ENCODE measurements around the gene PCIF1. TPM values are rescaled to one million over a fixed set of nuclear protein-coding genes. Genes with fewer than 3 reads are reported as not detected.

PCIF1 gene
- total and polyA plus RNA-seq, 2 donors, result 11.5 to 44.0 TPM

- Histone ChIP-seq H3K36me3 (ENCODE audit: insufficient read depth) (peaks cover 17% of the 10 kb centered on the region), H3K4me1 (ENCODE audit: insufficient read depth) (no peaks in the 10 kb centered on the region), H3K4me3 (ENCODE audit: low read depth, low read length) (no peak overlapping the region), H3K27ac (ENCODE audit: low read depth) (no peak overlapping the region)
- 92% methylated on average over 6 of the region's 6 CpGs for WGBS
- no peak for DNase-seq (ENCODE audit: extremely low spot score)
Observed at GRCh38 chr20:45943613-45944012, 9.1 kb downstream of the PCIF1 start.

GRCh38 chr20:45944151-45944964 lies 9.9 kb downstream of the PCIF1 start:
- no peak overlapping the region for H3K27ac ChIP-seq (ENCODE audit: low read depth)
- peaks cover 14% of the 10 kb centered on the region for H3K36me3 ChIP-seq (ENCODE audit: insufficient read depth)
- H3K4me1 ChIP-seq (ENCODE audit: insufficient read depth), result no peaks in the 10 kb centered on the region
- no peak overlapping the region for H3K4me3 ChIP-seq (ENCODE audit: low read depth, low read length)
- WGBS, result 87% methylated on average over 15 of the region's 15 CpGs
- no peak for DNase-seq (ENCODE audit: extremely low spot score)

GRCh38 chr20:45944965-45945677 lies 10.6 kb downstream of the PCIF1 start:
- Histone ChIP-seq H3K4me1 (ENCODE audit: insufficient read depth) (no peaks in the 10 kb centered on the region), H3K4me3 (ENCODE audit: low read depth, low read length) (no peak overlapping the region), H3K27ac (ENCODE audit: low read depth) (no peak overlapping the region), H3K36me3 (ENCODE audit: insufficient read depth) (peaks cover 14% of the 10 kb centered on the region)
- DNase-seq (ENCODE audit: extremely low spot score), result no peak
- WGBS, result 89% methylated on average over 19 of the region's 19 CpGs

GRCh38 chr20:45945678-45946148 lies 11.2 kb downstream of the PCIF1 start:
- H3K36me3 ChIP-seq (ENCODE audit: insufficient read depth), result peaks cover 10% of the 10 kb centered on the region
- WGBS, result 83% methylated on average over 13 of the region's 13 CpGs

GRCh38 chr20:45946149-45946970 lies 11.9 kb downstream of the PCIF1 start:
- peaks cover 6% of the 10 kb centered on the region for H3K36me3 ChIP-seq (ENCODE audit: insufficient read depth)
- H3K27ac ChIP-seq (ENCODE audit: low read depth), result no peak overlapping the region
- 83% methylated on average over 20 of the region's 20 CpGs for WGBS
- no peaks in the 10 kb centered on the region for H3K4me1 ChIP-seq (ENCODE audit: insufficient read depth)
- DNase-seq (ENCODE audit: extremely low spot score), result no peak
- no peak overlapping the region for H3K4me3 ChIP-seq (ENCODE audit: low read depth, low read length)

More at GRCh38 chr20:45945678-45946148, 11.2 kb downstream of the PCIF1 start:
- H3K4me1 ChIP-seq (ENCODE audit: insufficient read depth), result no peaks in the 10 kb centered on the region
- H3K4me3 ChIP-seq (ENCODE audit: low read depth, low read length), result no peak overlapping the region
- DNase-seq (ENCODE audit: extremely low spot score), result no peak
- H3K27ac ChIP-seq (ENCODE audit: low read depth), result no peak overlapping the region

- no peak overlapping the region for H3K27ac ChIP-seq (ENCODE audit: low read depth)
- H3K4me1 ChIP-seq (ENCODE audit: insufficient read depth), result no peaks in the 10 kb centered on the region
- WGBS, result 81% methylated on average over 29 of the region's 29 CpGs
- H3K4me3 ChIP-seq (ENCODE audit: low read depth, low read length), result no peak overlapping the region
- DNase-seq (ENCODE audit: extremely low spot score), result no peak
- H3K36me3 ChIP-seq (ENCODE audit: insufficient read depth), result peaks cover 11% of the 10 kb centered on the region
Observed at GRCh38 chr20:45947110-45947866, 12.8 kb downstream of the PCIF1 start.

GRCh38 chr20:45948261-45948733 lies 13.8 kb downstream of the PCIF1 start:
- H3K27ac ChIP-seq (ENCODE audit: low read depth), result no peak overlapping the region
- 70% methylated on average over 7 of the region's 7 CpGs for WGBS
- DNase-seq (ENCODE audit: extremely low spot score), result no peak
- H3K4me1 ChIP-seq (ENCODE audit: insufficient read depth), result no peaks in the 10 kb centered on the region
- peaks cover 11% of the 10 kb centered on the region for H3K36me3 ChIP-seq (ENCODE audit: insufficient read depth)
- no peak overlapping the region for H3K4me3 ChIP-seq (ENCODE audit: low read depth, low read length)

- Histone ChIP-seq H3K4me3 (ENCODE audit: low read depth, low read length) (no peak overlapping the region), H3K36me3 (ENCODE audit: insufficient read depth) (peaks cover 11% of the 10 kb centered on the region), H3K27ac (ENCODE audit: low read depth) (no peak overlapping the region), H3K4me1 (ENCODE audit: insufficient read depth) (no peaks in the 10 kb centered on the region)
- DNase-seq (ENCODE audit: extremely low spot score), result no peak
- WGBS, result 65% methylated on average over 10 of the region's 10 CpGs
Observed at GRCh38 chr20:45948742-45949541, 14.5 kb downstream of the PCIF1 start.

- no peak overlapping the region for H3K27ac ChIP-seq (ENCODE audit: low read depth)
- H3K4me1 ChIP-seq (ENCODE audit: insufficient read depth), result no peaks in the 10 kb centered on the region
- DNase-seq (ENCODE audit: extremely low spot score), result no peak
- H3K36me3 ChIP-seq (ENCODE audit: insufficient read depth), result peaks cover 9% of the 10 kb centered on the region
- H3K4me3 ChIP-seq (ENCODE audit: low read depth, low read length), result no peak overlapping the region
- WGBS, result 78% methylated on average over 13 of the region's 13 CpGs
Observed at GRCh38 chr20:45949542-45950329, 15.3 kb downstream of the PCIF1 start.

GRCh38 chr20:45950330-45950646 lies 15.8 kb downstream of the PCIF1 start:
- H3K4me1 ChIP-seq (ENCODE audit: insufficient read depth), result no peaks in the 10 kb centered on the region
- no peak overlapping the region for H3K4me3 ChIP-seq (ENCODE audit: low read depth, low read length)
- no peak overlapping the region for H3K27ac ChIP-seq (ENCODE audit: low read depth)
- no peak for DNase-seq (ENCODE audit: extremely low spot score)
- peaks cover 7% of the 10 kb centered on the region for H3K36me3 ChIP-seq (ENCODE audit: insufficient read depth)
- WGBS, result 89% methylated on average over 9 of the region's 9 CpGs

- Histone ChIP-seq H3K27ac (ENCODE audit: low read depth) (no peak overlapping the region), H3K4me1 (ENCODE audit: insufficient read depth) (no peaks in the 10 kb centered on the region), H3K4me3 (ENCODE audit: low read depth, low read length) (no peak overlapping the region), H3K36me3 (ENCODE audit: insufficient read depth) (peaks cover 8% of the 10 kb centered on the region)
- no peak for DNase-seq (ENCODE audit: extremely low spot score)
- 91% methylated on average over 19 of the region's 19 CpGs for WGBS
Observed at GRCh38 chr20:45951925-45952834, 17.7 kb downstream of the PCIF1 start.

All from urinary bladder (tissue), 4 donors.